ENCODE measurements around the gene SPI1.
"Not testable (repeated sequence)": the region's sequence is repeated elsewhere in the genome, so short reads cannot be mapped to it uniquely, and the experiment has no call there.

SPI1 gene

GRCh38 chr11:47317064-47317828, 61.1 kb downstream of the SPI1 start:
- TF ChIP-seq PAX5 (IDR thresholded peaks at IDR 0.05; ENCODE audit: insufficient read depth, low read length, severe bottlenecking): no peak
- TF ChIP-seq TAF1 (IDR thresholded peaks at IDR 0.05; ENCODE audit: low read depth, low read length): no peak
- TF ChIP-seq POLR2AphosphoS5 (IDR thresholded peaks at IDR 0.05; ENCODE audit: low read depth, low read length): no peak
- TF ChIP-seq POU2F2 (IDR thresholded peaks at IDR 0.05; ENCODE audit: low read depth, low read length): no peak
- no peak for TF ChIP-seq SPI1 (IDR thresholded peaks at IDR 0.05; ENCODE audit: low read depth, low read length)
- TF ChIP-seq POLR2A (IDR thresholded peaks at IDR 0.05; ENCODE audit: low read depth, low read length): no peak
- no peak for DNase-seq (ENCODE audit: insufficient read length, low spot score)
- peak; percentile 50 for FAIRE-seq

GRCh38 chr11:47316501-47316900, 61.8 kb downstream of the SPI1 start:
- FAIRE-seq: not testable (repeated sequence)

GRCh38 chr11:47314992-47315391, 63.4 kb downstream of the SPI1 start:
- DNase-seq (ENCODE audit: insufficient read length, low spot score) (no peak), FAIRE-seq (no peak)
- TF ChIP-seq PAX5 (IDR thresholded peaks at IDR 0.05; ENCODE audit: insufficient read depth, low read length, severe bottlenecking): no peak
- TF ChIP-seq TAF1 (IDR thresholded peaks at IDR 0.05; ENCODE audit: low read depth, low read length): no peak
- TF ChIP-seq SPI1 (IDR thresholded peaks at IDR 0.05; ENCODE audit: low read depth, low read length): no peak
- TF ChIP-seq POU2F2 (IDR thresholded peaks at IDR 0.05; ENCODE audit: low read depth, low read length): no peak
- TF ChIP-seq POLR2AphosphoS5 (IDR thresholded peaks at IDR 0.05; ENCODE audit: low read depth, low read length): no peak

More at GRCh38 chr11:47316501-47316900, 61.8 kb downstream of the SPI1 start:
- not testable (repeated sequence) for DNase-seq (ENCODE audit: insufficient read length, low spot score)

GRCh38 chr11:47308050-47308823, 70.1 kb downstream of the SPI1 start:
- DNase-seq (ENCODE audit: insufficient read length, low spot score) (no peak), FAIRE-seq (no peak)
- TF ChIP-seq POLR2A (IDR thresholded peaks at IDR 0.05; ENCODE audit: low read depth, low read length) (no peak), POLR2AphosphoS5 (IDR thresholded peaks at IDR 0.05; ENCODE audit: low read depth, low read length) (no peak), SPI1 (IDR thresholded peaks at IDR 0.05; ENCODE audit: low read depth, low read length) (no peak), POU2F2 (IDR thresholded peaks at IDR 0.05; ENCODE audit: low read depth, low read length) (no peak), TAF1 (IDR thresholded peaks at IDR 0.05; ENCODE audit: low read depth, low read length) (no peak), PAX5 (IDR thresholded peaks at IDR 0.05; ENCODE audit: insufficient read depth, low read length, severe bottlenecking) (no peak)

GRCh38 chr11:47306484-47306844, 71.9 kb downstream of the SPI1 start:
- no peak for TF ChIP-seq POLR2A (IDR thresholded peaks at IDR 0.05; ENCODE audit: low read depth, low read length)
- TF ChIP-seq PAX5 (IDR thresholded peaks at IDR 0.05; ENCODE audit: insufficient read depth, low read length, severe bottlenecking): no peak
- no peak for TF ChIP-seq TAF1 (IDR thresholded peaks at IDR 0.05; ENCODE audit: low read depth, low read length)
- TF ChIP-seq POLR2AphosphoS5 (IDR thresholded peaks at IDR 0.05; ENCODE audit: low read depth, low read length): no peak
- TF ChIP-seq SPI1 (IDR thresholded peaks at IDR 0.05; ENCODE audit: low read depth, low read length): no peak
- TF ChIP-seq POU2F2 (IDR thresholded peaks at IDR 0.05; ENCODE audit: low read depth, low read length): no peak
- DNase-seq (ENCODE audit: insufficient read length, low spot score) (no peak), FAIRE-seq (no peak)

GRCh38 chr11:47305734-47306483, 72.4 kb downstream of the SPI1 start:
- FAIRE-seq: no peak

More at GRCh38 chr11:47305734-47306483, 72.4 kb downstream of the SPI1 start:
- TF ChIP-seq PAX5 (IDR thresholded peaks at IDR 0.05; ENCODE audit: insufficient read depth, low read length, severe bottlenecking) (no peak), SPI1 (IDR thresholded peaks at IDR 0.05; ENCODE audit: low read depth, low read length) (no peak), POLR2AphosphoS5 (IDR thresholded peaks at IDR 0.05; ENCODE audit: low read depth, low read length) (no peak), POLR2A (IDR thresholded peaks at IDR 0.05; ENCODE audit: low read depth, low read length) (no peak), TAF1 (IDR thresholded peaks at IDR 0.05; ENCODE audit: low read depth, low read length) (no peak), POU2F2 (IDR thresholded peaks at IDR 0.05; ENCODE audit: low read depth, low read length) (no peak)
- no peak for DNase-seq (ENCODE audit: insufficient read length, low spot score)

Data from GM12891 (cell line).